MM.1S (cell line): ENCODE measurements around the gene MANBA.

ENCODE experiments used
- CTCF ChIP-seq: fragments of 300-600 bp; sonication (generic); IDR thresholded peaks from 2 replicates; pipeline ENCODE4 v1.5.1; 2016; ENCODE audit warnings: antibody characterized with exemption, low read length, mixed read lengths
- EZH2 ChIP-seq: fragments of 300-600 bp; sonication (generic); optimal IDR thresholded peaks from 2 replicates; pipeline ENCODE3; 2017; ENCODE audit warnings: low read depth, mild to moderate bottlenecking, antibody characterized with exemption, low read length, mixed read lengths

- TF ChIP-seq CTCF (no peak), EZH2 (no peak)
Measured at GRCh38 chr4:102799816-102800215, 39.0 kb upstream of the MANBA start.
